Upper lobe of right lung (tissue), 1 donor: ENCODE results near the gene PLA2G4B. TPM values are rescaled to one million over a fixed set of nuclear protein-coding genes. Genes with fewer than 3 reads are reported as not detected.

Source experiments
- ATAC-seq: fragments of 200-7000 bp; cut with Tn5 transposase; one replicate; pipeline ENCODE4 v1.9.1; 2020; ENCODE audit warnings: mild to moderate bottlenecking, moderate library complexity
- DNase-seq: peaks from one replicate; pipeline ENCODE4 v3.0.0-alpha.2; 2020
- H3K27ac ChIP-seq: fragments of 200-600 bp; one replicate; pipeline ENCODE4 v1.8.0; 2022
- H3K27me3 ChIP-seq: fragments of 200-600 bp; one replicate; pipeline ENCODE4 v1.8.0; 2022; ENCODE audit warnings: mild to moderate bottlenecking
- H3K36me3 ChIP-seq: fragments of 200-600 bp; one replicate; pipeline ENCODE4 v1.8.0; 2022
- H3K4me1 ChIP-seq: fragments of 200-600 bp; one replicate; pipeline ENCODE4 v1.8.0; 2022
- H3K4me3 ChIP-seq: fragments of 200-600 bp; one replicate; pipeline ENCODE4 v1.8.0; 2022; ENCODE audit warnings: mild to moderate bottlenecking
- H3K9me3 ChIP-seq: fragments of 200-600 bp; one replicate; pipeline ENCODE4 v1.8.0; 2022
- CTCF ChIP-seq: fragments of 200-600 bp; IDR thresholded peaks from one replicate; pipeline ENCODE4 v1.8.0; 2022; ENCODE audit warnings: antibody characterized with exemption
- intact Hi-C: fragments of 100-400 bp; cut with DNase I; formaldehyde crosslinking; loops from one replicate; pipeline ENCODE4 v1.11.0; 2022
- microRNA-seq: library from miRNA; unstranded; fragments of <30 nt; microRNA quantifications from one replicate; pipeline ENCODE4 v1.2.0, GENCODE V29; 2020; ENCODE audit warnings: borderline microRNAs expressed
- total RNA-seq: library from RNA; stranded (reverse); fragmentation: NEBNext Ultra II Directional; extraction: Animal tissue kit (Norgen Biotek cat#: 25700); gene quantifications from one replicate; pipeline ENCODE4 v1.2.1, GENCODE V29; 2021
- donor health status: DM: no; HTN: yes; CAD: no; lungs with severe emphysema.

PLA2G4B gene
- total RNA-seq, 1 donor from 2014 or later = 14.4 TPM

- peaks cover 19% of the 10 kb centered on the region for H3K4me1 ChIP-seq
- H3K36me3 ChIP-seq = peaks cover 38% of the 10 kb centered on the region
- no peaks in the 10 kb centered on the region for H3K27me3 ChIP-seq
- H3K9me3 ChIP-seq = no peaks in the 10 kb centered on the region
- no peak for TF ChIP-seq CTCF
- DNase-seq = no peak
- intact Hi-C loops = no loop called here
- ATAC-seq = no peak
- H3K27ac ChIP-seq = no peak overlapping the region
- H3K4me3 ChIP-seq = no peak overlapping the region
Observed at GRCh38 chr15:41897363-41897799, 58.7 kb downstream of the PLA2G4B start.

Small RNA genes within 50 kb of the gene (microRNA-seq; reads per million reads assigned to microRNA genes)
- gene MIR4310 = not detected

Other genes starting within 250 kb of the PLA2G4B start
- gene MGA, start 178.4 kb upstream of the PLA2G4B start, total RNA-seq = 39.2 TPM
- gene MAPKBP1, start 64.4 kb upstream of the PLA2G4B start, total RNA-seq = 22.4 TPM
- 36.7 TPM for gene JMJD7, start 10.8 kb upstream of the PLA2G4B start, total RNA-seq
- 1.9 TPM for gene SPTBN5, start 55.2 kb downstream of the PLA2G4B start, total RNA-seq
- gene EHD4, start 133.7 kb downstream of the PLA2G4B start, total RNA-seq = 39.5 TPM
- 1.5 TPM for gene PLA2G4E, start 182.2 kb downstream of the PLA2G4B start, total RNA-seq